GM21423 (cell line): Measurements from ENCODE around the gene SLC35B2.

Experiments
- ATAC-seq: cut with Tn5 transposase; IDR thresholded peaks from one replicate; pipeline ENCODE4 v1.9.1; 2021; ENCODE audit warnings: mild to moderate bottlenecking, moderate library complexity; ENCODE audit not compliant: unreplicated experiment

Gene SLC35B2

GRCh38 chr6:44224029-44224964 is 33.0 kb downstream of the SLC35B2 start:
- peak; percentile 10 for ATAC-seq

- peak; percentile 41 for ATAC-seq
Measured at GRCh38 chr6:44223319-44224028, 33.9 kb downstream of the SLC35B2 start, which contains the start of gene SLC29A1. SLC29A1 (plus strand) TSS chr6:44223595; CDS start chr6:44227314, 3,719 bp downstream.

GRCh38 chr6:44222486-44223318 is 34.6 kb downstream of the SLC35B2 start:
- no peak for ATAC-seq

- ATAC-seq: no peak
Measured at GRCh38 chr6:44221961-44222335, 35.4 kb downstream of the SLC35B2 start.

- peak; percentile 33 for ATAC-seq
Measured at GRCh38 chr6:44221291-44221960, 35.9 kb downstream of the SLC35B2 start.

- ATAC-seq: no peak
Measured at GRCh38 chr6:44220913-44221290, 36.4 kb downstream of the SLC35B2 start.

- ATAC-seq: no peak
Measured at GRCh38 chr6:44219815-44220784, 37.2 kb downstream of the SLC35B2 start.

GRCh38 chr6:44219053-44219814 is 38.1 kb downstream of the SLC35B2 start:
- peak; percentile 43 for ATAC-seq

- ATAC-seq: no peak
Measured at GRCh38 chr6:44217332-44218143, 39.8 kb downstream of the SLC35B2 start.

- no peak for ATAC-seq
Measured at GRCh38 chr6:44216677-44217331, 40.5 kb downstream of the SLC35B2 start, which contains the start of gene MYMX. MYMX (plus strand) TSS chr6:44216926; CDS start chr6:44217472, 546 bp downstream.

- no peak for ATAC-seq
Measured at GRCh38 chr6:44214307-44214706, 43.0 kb downstream of the SLC35B2 start.

GRCh38 chr6:44211284-44211683 is 46.0 kb downstream of the SLC35B2 start:
- ATAC-seq: no peak

- no peak for ATAC-seq
Measured at GRCh38 chr6:44207966-44208365, 49.4 kb downstream of the SLC35B2 start.
